ENCODE measurements around the gene DNAJB6.
"Not testable (repeated sequence)": the region's sequence is repeated elsewhere in the genome, so short reads cannot be mapped to it uniquely, and the experiment has no call there.

DNAJB6 gene

DNA sequence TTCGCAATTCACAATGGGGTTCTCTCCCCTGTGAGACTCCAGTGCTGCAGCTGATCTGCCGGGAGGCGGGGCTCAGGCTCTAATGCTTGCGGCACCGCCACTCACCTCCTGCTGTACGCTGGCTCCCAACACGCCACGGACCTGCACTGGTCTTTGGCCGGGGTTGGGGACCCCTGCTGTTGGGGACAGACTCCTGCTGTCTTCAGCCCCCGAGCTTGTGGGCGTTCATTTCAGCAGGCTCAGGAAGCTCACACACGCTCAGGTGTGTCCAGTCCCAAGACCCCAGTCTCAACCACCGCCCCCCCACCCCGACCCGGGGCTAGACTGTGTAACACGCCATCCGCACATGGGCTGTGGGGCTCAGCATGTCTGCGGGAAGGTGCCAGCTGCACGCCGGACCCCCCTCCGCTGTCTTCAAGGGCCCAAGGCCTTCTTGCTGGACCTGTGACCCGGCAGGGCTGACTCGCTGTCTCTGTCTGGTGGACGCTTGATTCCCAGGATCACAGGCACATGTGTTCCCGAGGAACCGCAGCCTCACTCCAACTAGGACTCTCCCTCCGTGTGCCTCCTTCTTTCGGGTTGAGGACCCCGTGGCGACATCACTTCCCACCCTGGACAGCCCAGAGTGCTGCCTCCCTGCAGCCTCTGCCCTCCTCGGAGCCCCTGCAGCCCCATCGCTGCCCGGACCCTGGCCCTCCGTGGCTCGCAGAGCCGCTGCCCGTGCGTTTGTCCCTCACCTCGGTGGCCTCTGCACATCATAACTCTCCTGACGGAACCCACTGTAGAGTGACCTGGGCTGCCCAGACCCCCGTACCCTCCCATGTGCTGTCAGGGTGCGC lies 106.4 kb downstream of the DNAJB6 start:
- no peak for DNase-seq (ENCODE audit: low spot score)

DNA sequence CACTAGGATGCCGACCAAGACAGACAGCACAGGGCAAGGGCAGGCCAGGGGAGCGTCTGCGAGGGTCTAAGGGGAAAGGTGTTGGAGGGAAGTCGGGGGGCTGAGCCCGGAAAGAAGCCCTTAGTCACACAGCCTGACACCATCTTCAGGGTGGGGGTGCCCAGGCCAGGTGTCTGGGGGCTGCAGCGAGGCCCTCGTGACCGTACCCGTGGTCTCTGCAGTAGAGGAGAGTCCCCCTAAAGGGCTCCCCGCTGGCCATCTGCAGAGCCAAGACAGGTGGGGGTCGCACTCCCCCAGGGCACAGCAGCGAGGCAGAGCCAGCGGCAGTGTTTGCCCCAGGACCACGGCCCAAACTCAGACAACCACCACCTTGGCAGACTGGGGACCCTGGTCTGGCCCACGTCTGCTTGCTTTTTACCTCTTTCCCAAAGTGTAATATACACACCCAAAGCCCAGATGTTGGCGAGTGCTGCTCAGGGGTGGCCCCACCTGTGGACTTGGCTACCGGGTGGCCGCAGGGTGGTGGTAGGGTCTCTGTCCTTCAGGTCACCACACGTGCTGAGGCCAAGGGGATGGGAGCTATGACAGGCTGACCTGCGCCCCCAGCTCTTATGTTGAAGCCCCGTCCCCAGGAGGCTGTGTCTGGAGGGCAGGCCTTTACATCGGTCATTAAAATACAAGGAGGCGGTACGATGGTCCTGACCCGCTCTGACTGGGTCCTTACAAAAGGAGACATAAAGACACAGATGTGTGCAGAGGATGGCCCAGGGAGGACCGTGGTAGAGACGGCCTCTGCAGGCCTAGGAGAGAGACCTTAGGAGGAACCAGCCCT lies 107.4 kb downstream of the DNAJB6 start:
- no peak for DNase-seq (ENCODE audit: low spot score)

DNA sequence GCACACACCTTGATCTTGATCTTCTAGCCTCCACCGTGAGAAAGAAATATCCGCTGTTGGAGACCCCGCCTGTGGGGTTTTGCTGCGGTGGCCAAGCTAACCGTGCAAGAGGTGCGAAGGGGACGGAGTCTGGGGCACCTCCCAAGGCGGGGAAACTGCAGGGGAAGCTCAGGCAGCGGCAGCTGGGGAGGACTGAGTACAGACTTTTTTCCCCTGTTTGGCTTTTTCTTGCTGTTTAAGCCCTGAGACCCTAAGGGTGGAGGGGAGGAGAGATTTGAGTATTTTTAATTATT lies 108.0 kb downstream of the DNAJB6 start:
- DNase-seq (ENCODE audit: low spot score): no peak

DNA sequence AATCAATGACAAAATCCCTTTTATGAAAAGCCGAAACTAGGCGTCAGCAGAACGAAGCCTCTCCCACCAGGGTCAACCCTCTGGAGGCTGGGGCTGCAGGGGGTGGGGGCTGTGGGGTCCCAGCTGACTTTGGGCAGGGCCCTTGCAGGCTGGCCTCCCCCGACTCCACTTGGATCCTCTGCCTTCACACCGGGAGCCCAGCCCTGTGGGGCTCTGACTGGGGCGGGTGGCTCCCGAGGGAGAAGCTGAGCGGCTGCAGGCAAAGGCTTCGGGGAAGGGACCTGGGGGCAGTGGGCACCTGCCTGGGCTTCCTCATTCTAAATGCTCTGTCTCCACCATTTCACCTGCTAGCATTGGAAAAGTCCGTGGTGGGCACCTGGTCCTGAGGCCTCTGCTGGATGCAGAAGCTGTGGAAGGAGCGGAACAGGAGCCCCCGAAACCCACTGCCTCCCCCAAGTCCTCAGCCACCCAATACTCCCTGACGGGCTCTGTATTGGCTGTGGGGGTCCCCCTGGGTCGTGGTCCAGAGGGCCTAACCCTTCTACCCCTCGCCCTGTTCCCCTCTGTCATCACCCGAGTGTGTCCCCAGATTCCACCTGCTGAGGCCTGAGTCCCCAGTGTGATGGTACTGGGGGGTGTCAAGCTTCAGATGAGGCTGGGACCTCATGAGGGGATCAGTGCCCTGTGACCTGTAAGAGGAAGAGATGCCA lies 108.6 kb downstream of the DNAJB6 start:
- DNase-seq (ENCODE audit: low spot score): no peak

DNA sequence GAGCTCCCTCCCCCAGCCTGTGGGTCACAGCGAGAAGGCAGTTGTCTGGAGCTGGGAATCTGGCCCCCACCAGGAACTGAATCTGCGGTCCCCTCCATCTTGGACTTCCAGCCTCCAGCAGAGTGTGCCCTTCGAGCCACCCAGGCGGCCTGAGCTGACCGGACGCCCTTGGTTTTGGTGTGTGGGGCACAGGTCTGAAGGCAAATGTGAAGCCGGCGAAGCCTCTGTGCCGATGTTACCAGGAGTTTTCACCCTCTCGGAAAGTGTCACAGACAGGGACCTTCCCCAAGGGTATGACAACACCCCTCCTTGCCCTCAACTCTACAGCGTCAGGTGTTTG lies 109.1 kb downstream of the DNAJB6 start:
- no peak for DNase-seq (ENCODE audit: low spot score)

DNA sequence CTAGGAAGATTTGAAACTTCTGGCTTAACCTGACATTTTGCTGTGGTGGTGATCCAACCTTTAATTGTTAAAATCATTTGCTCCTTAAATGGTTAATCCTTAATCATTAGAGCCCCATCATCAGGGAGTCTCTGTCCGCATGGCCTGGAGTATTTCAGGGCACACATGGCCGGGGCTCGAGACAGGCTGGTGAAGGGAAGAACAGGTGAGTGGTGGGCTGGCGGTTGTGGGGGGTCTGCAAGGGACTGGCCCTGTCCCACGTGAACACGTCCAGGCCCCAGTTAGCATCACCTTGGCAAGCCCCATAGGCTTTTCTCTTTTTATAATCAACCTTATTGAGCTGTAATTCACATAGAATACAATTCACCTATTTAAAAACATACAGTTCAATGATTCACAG lies 109.5 kb downstream of the DNAJB6 start:
- DNase-seq (ENCODE audit: low spot score): no peak

DNA sequence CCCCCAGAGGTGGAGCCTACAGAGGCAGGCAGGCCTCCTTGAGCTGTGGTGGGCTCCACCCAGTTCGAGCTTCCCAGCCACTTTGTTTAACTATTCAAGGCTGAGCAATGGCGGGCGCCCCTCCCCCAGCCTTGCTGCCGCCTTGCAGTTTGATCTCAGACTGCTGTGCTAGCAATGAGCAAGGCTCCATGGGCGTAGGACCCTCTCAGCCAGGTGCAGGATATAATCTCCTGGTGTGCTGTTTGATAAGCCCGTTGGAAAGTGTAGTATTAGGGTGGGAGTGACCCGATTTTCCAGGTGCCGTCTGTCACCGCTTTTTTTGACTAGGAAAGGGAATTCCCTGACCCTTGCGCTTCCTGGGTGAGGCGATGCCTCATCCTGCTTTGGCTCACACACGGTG lies 117.2 kb downstream of the DNAJB6 start:
- not testable (repeated sequence) for DNase-seq (ENCODE audit: low spot score)

DNA sequence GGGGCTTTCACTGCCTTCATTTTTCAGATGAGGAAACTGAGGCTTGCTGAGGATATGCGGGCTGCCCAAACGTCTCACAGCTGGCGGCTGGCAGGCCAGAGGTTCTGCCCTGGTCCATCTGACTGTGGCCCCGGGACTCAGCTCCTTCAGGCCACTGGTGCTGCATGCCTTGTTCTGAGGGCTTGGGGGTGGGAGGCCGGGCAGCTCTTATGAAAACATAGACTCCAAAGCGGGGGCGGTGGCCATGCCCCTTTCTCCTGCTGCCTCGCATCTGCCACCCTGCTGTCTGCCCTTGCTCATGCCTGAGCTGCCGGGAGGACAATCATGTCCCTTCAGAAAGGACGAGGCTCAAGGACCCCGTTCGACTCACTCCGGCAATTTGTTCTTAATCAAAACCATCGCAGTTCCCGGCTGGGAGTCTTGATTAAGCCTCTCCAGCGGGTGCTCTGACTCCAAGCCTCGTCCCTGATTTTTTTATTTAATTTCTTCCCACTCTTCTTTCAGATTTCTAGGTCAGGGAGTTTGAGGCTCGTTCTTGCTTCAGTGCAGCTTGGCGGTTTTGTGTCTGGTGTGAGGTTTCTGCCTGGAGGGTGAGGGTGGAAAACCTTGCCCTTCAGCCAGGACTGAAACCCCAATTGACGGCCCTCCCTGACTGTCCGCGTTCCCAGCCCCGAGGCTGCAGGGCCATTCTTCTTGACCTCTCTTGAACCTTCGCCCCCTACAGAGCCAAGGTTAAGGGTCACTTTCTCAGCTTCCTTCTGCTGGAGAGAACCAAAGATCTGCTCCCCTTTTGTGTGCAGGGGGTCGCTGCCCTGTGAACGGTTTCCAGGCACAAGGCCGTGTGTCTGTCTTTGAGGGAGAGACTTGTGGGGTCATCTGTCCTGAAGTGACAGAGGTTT lies 120.8 kb downstream of the DNAJB6 start:
- DNase-seq (ENCODE audit: low spot score): no peak

DNA sequence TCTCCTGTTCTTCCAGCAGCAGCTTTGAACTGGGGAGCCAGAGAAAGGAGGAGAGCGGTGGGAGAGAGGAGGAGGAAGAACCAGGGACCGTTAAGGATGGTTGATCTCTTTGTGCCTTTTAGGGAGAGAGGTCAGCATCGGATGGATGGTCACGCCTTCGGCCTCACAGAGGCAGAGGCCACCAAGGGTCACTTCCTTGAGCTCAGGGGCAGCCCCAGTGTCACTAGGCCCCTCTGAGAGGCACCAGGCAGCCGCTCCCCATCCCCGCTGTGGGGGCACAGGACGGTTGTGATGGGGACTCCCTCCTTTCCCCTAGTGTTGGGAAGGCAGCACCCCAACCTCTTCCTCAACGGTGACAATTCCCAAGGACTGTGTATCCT lies 121.4 kb downstream of the DNAJB6 start:
- no peak for DNase-seq (ENCODE audit: low spot score)

DNA sequence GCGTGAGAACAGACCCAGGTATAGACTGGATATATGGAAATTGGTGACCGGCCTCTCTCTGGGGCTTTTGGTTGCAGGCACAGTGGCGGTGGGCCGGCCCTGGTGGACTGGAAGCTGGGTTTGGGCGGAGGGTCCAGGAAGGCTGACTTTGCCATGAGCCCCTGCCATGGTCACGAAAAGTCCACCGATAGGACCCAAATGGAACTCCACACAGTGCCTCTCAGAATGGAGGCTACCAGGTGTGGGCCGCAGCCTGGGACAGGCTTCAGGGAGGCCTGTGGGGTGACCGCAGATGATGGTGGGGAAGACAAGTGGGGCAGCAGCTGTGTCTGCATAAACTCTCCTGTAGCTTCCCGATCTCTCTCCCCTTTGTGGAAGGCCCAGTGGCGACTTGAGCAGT lies 123.2 kb downstream of the DNAJB6 start:
- no peak for DNase-seq (ENCODE audit: low spot score)

DNA sequence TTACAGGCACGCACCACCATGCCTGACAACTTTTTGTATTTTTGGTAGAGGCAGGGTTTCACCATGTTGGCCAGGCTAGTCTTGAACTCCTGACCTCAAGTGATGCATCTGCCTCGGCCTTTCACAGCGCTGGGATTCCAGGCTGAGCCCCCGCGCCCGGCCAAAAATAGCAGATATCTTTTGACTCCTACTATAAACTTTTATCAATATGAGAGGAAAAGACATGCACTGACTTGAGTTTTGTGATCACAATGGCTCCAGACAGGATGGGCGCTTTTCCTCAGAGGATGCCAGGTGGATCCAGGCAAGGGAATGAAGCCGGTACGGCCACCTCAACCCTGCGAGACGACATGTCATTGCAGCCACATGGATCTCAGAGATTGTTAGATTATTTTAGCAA lies 123.9 kb downstream of the DNAJB6 start:
- DNase-seq (ENCODE audit: low spot score): no peak

DNA sequence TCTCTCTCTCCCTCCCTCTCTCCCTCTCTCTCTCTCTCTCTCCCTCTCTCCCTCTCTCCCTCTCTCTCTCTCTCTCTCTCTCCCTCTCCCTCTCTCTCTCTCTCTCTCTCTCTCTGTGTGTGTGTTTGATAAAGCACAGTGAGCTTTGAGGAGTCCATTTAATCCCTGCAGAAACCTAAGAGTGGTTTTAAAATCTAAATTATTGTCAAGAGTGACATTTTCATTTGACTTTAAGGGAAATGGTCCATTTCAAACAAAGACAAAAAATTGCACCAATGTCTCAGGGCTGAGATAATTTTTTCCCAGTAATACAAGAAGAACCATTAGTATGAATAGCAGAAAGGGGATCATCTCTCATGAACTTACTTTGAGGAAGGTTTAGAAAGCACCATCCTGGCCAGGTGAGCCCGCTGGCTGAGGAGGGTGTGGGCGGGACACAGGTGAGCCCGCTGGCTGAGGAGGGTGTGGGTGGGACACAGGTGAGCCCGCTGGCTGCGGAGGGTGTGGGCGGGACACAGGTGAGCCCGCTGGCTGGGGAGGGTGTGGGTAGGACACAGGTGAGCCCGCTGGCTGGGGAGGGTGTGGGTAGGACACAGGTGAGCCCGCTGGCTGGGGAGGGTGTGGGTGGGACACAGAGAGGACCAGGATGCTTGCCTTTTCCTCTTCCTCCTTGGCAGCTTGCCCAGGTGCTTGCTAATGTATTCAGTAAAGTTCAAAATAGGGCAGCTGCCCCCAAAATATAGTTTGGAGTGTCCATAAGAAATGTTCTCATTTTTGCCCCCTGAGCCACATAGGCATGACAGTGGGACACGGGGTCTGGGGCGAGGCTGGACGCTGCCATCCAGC lies 125.0 kb downstream of the DNAJB6 start:
- no peak for DNase-seq (ENCODE audit: low spot score)

DNA sequence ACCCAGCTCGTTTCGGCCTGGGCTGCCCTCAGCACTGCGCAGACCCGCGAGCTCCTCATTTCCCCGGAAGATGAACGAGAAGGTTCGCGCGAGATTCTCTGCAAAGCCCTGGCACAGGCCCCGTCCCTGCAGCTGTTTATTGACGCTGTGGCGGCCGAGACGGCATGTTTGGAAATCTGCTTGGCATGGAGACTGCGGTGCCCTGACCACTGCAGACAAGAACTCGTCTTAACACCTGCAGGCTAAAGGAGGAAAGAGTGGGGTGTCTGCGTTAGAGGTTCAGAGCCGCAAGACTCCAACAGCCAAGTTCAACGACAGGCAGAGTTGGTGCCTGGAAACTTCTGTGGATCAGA lies 125.6 kb downstream of the DNAJB6 start:
- DNase-seq (ENCODE audit: low spot score): no peak

DNA sequence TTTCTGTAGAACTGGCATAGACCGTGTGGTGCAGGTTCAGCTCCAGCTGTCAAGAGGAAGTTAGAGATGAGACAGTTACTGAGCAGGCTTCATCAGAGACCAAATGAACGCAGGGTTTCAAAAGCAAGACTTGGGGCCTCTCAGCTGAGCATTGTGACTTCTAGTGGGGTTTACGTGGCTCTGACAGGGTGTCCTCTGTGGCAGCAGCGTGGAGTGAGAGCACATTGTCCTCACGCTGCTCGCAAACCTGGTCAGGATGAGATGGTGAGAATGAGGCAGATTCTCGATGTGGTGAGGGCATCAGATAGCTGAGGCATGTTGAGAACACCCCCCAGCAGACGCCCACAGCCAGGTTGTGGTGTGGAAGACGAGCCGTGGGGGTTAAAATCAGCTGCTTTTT lies 126.0 kb downstream of the DNAJB6 start:
- DNase-seq (ENCODE audit: low spot score): no peak

DNA sequence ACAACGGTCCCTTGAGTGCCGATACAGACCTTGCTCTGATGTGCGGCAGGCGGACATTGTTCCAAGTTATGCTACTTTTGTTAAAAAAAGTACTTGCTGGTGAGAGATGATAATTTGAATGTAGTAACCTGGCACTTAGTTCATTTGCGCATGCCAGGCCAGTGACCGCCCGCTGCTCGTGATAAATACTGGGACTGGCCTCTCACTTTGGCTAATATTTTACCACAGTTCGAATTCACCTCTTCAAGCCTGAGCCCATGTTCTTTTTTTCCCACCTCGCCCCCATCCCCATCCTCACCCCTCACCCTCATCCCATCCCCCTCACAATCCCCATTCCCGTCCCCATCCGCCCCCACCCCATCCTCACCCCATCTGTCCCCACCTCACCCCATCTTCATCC lies 126.4 kb downstream of the DNAJB6 start:
- no peak for DNase-seq (ENCODE audit: low spot score)

DNA sequence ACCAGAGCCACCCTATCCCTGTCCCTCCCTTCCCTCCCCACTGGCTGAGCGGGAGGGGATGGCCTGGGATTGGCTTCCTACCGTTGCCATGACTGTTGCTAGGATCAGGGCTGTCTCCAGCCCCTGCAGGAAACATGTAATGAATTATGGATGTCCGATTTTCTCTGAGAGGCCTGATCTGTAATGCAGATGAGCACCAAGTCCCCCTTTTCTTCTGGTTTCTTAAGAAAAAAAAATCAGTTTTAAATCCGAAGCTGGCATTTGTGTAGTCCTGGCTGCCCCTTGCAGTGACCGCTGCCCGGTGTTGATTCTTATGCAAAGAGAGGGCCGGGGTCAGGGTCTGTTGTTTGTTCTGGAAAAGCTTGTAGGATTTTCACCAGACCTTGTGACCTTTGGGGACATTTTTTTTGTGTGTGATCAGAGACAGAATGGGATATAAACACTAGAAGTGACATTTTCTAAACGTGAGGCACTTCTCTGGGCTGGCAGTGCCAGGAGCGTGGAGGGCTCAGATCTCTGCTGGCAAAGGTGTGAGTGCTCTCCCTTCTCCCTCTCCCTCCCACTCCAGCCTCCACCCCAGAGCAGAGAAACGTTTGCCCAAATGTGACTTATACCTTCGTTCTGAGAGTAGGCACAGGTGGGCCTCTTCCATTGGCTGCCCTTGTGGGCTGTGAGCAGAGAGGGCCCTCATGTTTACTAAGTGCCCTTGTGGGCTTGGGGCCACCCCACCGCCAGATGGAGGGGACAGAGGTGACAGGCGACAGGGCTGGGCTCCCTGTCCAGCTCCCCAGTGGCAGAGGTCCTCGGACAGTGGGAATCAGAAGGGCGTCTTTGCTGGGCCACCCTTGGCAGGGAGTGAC lies 127.5 kb downstream of the DNAJB6 start:
- DNase-seq (ENCODE audit: low spot score): no peak

DNA sequence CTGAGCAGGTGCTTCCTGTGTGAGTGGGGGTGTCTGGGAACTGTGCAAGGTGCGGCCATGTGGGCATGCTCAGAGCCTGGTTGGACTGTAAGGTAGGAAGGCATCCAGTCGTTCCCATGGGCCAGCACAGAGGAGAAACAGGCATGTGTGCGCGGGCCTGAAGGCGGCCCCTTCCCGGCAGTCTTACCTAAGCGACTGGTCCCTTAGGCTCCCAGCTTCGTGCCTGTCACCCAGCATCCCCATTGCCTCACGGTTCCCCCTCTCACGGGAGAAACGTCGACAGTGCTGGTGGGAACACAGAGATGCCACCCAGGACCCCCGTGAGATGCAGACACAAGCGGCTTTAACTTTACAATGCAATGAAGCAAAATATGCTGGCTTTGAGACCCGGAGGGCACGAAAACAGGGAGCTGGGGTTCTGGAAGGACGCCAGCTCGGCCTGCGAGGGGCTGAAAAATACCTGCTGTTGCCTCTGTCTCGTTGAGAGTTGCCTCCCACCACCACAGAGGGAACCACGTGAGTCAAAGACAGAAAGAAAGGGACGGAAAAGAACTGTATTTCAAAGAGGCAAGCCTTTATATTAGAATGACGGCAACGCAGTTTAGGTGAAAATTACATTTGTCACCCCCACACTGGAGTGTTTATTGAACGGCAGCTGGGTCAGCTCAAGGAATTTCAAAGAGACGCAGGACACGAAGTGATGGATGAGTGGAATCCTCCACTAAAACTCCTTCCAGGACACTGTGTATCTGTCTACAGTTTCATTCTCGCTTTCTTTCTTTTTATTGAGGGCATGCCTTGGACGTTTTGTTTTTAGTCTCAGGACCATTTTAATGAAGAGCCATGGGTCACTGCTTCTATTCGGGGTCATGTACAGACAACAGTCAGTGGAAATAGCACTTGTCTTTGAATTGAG lies 128.4 kb downstream of the DNAJB6 start:
- no peak for DNase-seq (ENCODE audit: low spot score)

DNA sequence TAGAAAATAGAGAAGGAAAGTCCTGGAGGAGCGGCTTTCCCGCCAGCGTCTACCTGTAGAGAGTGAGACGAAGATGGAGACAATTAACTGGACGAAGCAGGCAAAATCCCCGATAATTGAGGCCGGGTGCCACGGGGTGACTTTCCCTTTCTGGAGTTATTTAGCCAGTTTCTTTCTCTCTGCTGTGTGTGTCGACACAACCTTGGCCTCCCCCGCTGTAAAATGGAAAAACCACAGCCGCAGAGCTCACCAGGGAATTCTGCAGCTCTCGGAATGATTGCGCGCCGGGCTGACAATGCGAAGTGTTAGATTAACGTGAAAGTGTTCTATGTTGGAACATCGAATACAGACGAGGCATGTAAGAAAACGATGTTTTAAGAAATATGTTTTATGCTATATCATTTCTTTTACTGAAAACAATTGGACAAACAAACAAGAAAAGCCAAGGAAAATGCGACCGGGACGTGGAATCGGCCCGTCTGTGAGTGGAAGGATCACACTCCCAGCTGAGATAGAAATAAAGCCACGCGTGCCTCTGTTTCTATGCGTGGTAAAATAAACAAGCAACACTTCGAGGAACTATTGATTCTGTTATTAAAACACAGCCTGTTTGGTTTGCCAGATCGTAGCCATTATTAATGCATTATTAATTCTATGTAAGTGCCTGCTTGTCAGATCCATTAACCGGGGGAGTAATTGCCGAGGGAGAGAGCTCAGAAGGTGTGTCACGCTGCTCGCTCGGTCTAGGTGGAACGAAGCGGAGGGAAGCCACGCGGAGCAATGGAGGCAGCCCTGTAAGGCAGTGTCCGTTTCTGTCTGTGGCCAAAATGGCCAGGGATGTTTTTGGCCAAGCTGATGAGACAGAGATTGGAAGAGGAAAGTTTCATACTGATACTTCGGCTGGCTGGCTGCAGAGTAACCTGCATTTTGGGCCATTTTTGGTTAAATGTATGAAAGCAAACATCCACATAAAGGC lies 129.4 kb downstream of the DNAJB6 start:
- DNase-seq (ENCODE audit: low spot score): no peak

Data from CD4-positive, alpha-beta T cell treated with Interleukin-15 for 4 hours (primary cell).